Esophagus muscularis mucosa (tissue), 3 donors: ENCODE results near the gene DLG4.

ENCODE experiments used
- POLR2A ChIP-seq: fragments of 450-650 bp; IDR thresholded peaks from one replicate; pipeline ENCODE4 v1.6.1; 2017; ENCODE audit warnings: antibody characterized with exemption, moderate library complexity, mild to moderate bottlenecking, low read depth
- TF ChIP-seq, protein P1 (sequence below), 3 experiments: fragments of 200-600 bp in 2 of 3; fragments of 450-650 bp in 1 of 3; sonication (generic) in 2 of 3; IDR thresholded peaks; one replicate each; pipeline ENCODE4 v1.5.1; 2017 to 2019; ENCODE audit warnings: antibody characterized with exemption in 3 of 3, mild to moderate bottlenecking in 2 of 3, moderate library complexity in 1 of 3

DNA sequence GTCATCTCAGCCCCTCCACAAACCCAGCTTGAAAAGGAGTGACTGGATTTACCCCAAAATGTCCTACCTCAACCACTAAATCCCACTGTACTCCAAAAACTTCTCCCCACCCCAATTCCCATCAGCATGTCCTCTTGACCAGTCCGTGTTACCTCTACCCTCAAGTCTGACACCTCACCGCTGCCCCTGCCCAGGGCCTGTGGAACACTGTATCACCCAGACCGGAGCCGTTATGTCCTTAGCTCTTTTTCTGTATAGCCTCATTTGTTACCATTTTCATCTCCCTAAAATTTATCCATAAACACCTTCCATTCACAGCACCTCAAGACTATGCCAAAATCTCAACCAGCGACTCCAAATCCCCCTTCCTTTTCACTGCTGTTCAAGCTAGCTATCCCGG is 17.2 kb upstream of the DLG4 start:
- TF ChIP-seq, protein P1, sequence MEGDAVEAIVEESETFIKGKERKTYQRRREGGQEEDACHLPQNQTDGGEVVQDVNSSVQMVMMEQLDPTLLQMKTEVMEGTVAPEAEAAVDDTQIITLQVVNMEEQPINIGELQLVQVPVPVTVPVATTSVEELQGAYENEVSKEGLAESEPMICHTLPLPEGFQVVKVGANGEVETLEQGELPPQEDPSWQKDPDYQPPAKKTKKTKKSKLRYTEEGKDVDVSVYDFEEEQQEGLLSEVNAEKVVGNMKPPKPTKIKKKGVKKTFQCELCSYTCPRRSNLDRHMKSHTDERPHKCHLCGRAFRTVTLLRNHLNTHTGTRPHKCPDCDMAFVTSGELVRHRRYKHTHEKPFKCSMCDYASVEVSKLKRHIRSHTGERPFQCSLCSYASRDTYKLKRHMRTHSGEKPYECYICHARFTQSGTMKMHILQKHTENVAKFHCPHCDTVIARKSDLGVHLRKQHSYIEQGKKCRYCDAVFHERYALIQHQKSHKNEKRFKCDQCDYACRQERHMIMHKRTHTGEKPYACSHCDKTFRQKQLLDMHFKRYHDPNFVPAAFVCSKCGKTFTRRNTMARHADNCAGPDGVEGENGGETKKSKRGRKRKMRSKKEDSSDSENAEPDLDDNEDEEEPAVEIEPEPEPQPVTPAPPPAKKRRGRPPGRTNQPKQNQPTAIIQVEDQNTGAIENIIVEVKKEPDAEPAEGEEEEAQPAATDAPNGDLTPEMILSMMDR (IDR thresholded peaks at IDR 0.05) = no peak
- no peak for TF ChIP-seq POLR2A
